ENCODE data around the gene BMPER.

- TF ChIP-seq CTCF (IDR thresholded peaks at IDR 0.05) (no peak), POLR2A (IDR thresholded peaks at IDR 0.05) (no peak)
Measured at GRCh38 chr7:34019301-34019790, 114.0 kb downstream of the BMPER start.

Data from thyroid gland (tissue), 4 donors.